HL-60 (cell line): ENCODE data around the gene HCN2.
"Not testable (repeated sequence)": the region's sequence is repeated elsewhere in the genome, so short reads cannot be mapped to it uniquely, and the experiment has no call there.

ENCODE experiments used
- DNase-seq, 2 experiments: peaks; one replicate each; pipeline ENCODE4 v3.0.0-alpha.2; 2010 to 2020; ENCODE audit warnings: low read depth in 1 of 2, low spot score in 1 of 2
- H3K27ac ChIP-seq: fragments of 250-450 bp; sonication (Bioruptor Pico); replicated peaks from 2 replicates; pipeline ENCODE4 v1.5.1; 2020; ENCODE audit warnings: mild to moderate bottlenecking, moderate library complexity
- H3K27me3 ChIP-seq: fragments of 250-450 bp; sonication (Bioruptor Pico); 2 replicates; pipeline ENCODE4 v1.5.1; 2021; ENCODE audit warnings: mild to moderate bottlenecking, moderate library complexity; ENCODE audit not compliant: insufficient read depth, poor library complexity, severe bottlenecking
- H3K4me3 ChIP-seq: replicated peaks from 2 replicates; pipeline ENCODE4 v1.5.1; 2011; ENCODE audit warnings: mild to moderate bottlenecking, control low read depth, low read length; ENCODE audit not compliant: insufficient read depth
- GABPA ChIP-seq: IDR thresholded peaks from 2 replicates; pipeline ENCODE4 v1.6.1; 2012; ENCODE audit warnings: low read depth
- POLR2AphosphoS5 ChIP-seq: IDR thresholded peaks from 2 replicates; pipeline ENCODE4 v1.6.1; 2012; ENCODE audit warnings: low read depth
- REST ChIP-seq: IDR thresholded peaks from 2 replicates; pipeline ENCODE4 v1.6.1; 2012; ENCODE audit warnings: low read depth; ENCODE audit not compliant: insufficient replicate concordance
- SPI1 ChIP-seq: IDR thresholded peaks from 2 replicates; pipeline ENCODE4 v1.6.1; 2012; ENCODE audit warnings: low read depth, mild to moderate bottlenecking, borderline replicate concordance
- TF ChIP-seq, protein P1 (sequence below): IDR thresholded peaks from one replicate; pipeline ENCODE4 v1.5.1; 2011; ENCODE audit warnings: low read length, control low read depth, inconsistent platforms; ENCODE audit not compliant: insufficient read depth

HCN2 gene

GRCh38 chr19:624433-625109 lies 34.9 kb downstream of the HCN2 start:
- no peak for TF ChIP-seq REST
- TF ChIP-seq SPI1: no peak
- TF ChIP-seq, protein P1, sequence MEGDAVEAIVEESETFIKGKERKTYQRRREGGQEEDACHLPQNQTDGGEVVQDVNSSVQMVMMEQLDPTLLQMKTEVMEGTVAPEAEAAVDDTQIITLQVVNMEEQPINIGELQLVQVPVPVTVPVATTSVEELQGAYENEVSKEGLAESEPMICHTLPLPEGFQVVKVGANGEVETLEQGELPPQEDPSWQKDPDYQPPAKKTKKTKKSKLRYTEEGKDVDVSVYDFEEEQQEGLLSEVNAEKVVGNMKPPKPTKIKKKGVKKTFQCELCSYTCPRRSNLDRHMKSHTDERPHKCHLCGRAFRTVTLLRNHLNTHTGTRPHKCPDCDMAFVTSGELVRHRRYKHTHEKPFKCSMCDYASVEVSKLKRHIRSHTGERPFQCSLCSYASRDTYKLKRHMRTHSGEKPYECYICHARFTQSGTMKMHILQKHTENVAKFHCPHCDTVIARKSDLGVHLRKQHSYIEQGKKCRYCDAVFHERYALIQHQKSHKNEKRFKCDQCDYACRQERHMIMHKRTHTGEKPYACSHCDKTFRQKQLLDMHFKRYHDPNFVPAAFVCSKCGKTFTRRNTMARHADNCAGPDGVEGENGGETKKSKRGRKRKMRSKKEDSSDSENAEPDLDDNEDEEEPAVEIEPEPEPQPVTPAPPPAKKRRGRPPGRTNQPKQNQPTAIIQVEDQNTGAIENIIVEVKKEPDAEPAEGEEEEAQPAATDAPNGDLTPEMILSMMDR: no peak
- TF ChIP-seq POLR2AphosphoS5: no peak
- no peak for TF ChIP-seq GABPA
- no peak overlapping the region for H3K4me3 ChIP-seq
- DNase-seq: no peak
- no peaks in the 10 kb centered on the region for H3K27me3 ChIP-seq
- H3K27ac ChIP-seq: no peak overlapping the region

- no peak for TF ChIP-seq REST
- no peak for TF ChIP-seq SPI1
- TF ChIP-seq, protein P1: no peak
- no peak for TF ChIP-seq GABPA
- TF ChIP-seq POLR2AphosphoS5: no peak
- Histone ChIP-seq H3K27me3 (no peaks in the 10 kb centered on the region), H3K27ac (no peak overlapping the region), H3K4me3 (no peak overlapping the region)
- DNase-seq: no peak
Measured at GRCh38 chr19:625257-625656, 35.6 kb downstream of the HCN2 start.

DNA sequence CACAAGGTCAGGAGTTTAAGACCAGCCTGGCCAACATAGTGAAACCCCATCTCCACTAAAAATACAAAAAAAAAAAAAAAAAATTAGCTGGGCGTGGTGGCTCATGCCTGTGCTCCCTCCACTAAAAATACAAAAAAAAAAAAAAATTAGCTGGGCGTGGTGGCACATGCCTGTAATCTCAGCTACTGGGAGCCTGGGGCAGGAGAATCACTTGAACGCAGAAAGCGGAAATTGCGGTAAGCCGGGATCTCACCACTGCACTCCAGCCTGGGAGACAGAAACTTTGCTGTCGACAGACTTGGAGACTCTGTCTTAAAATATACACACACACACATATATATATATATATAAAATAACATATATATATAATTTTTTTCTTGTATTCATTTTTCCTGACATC lies 36.9 kb downstream of the HCN2 start:
- not testable (repeated sequence) for H3K4me3 ChIP-seq, DNase-seq, H3K27me3 ChIP-seq, H3K27ac ChIP-seq

GRCh38 chr19:628168-628567 lies 38.5 kb downstream of the HCN2 start:
- no peak overlapping the region for H3K4me3 ChIP-seq
- no peak for DNase-seq
- TF ChIP-seq GABPA (no peak), REST (no peak), SPI1 (no peak), POLR2AphosphoS5 (no peak)
- TF ChIP-seq, protein P1: no peak
- no peak overlapping the region for H3K27ac ChIP-seq
- H3K27me3 ChIP-seq: no peaks in the 10 kb centered on the region

- H3K27me3 ChIP-seq, DNase-seq, H3K4me3 ChIP-seq: not testable (repeated sequence)
Measured at GRCh38 chr19:629515-629914, 39.8 kb downstream of the HCN2 start.

More at GRCh38 chr19:629515-629914, 39.8 kb downstream of the HCN2 start:
- not testable (repeated sequence) for H3K27ac ChIP-seq
